HepG2 (cell line): ENCODE results near the gene DHRS13. TPM values are rescaled to one million over a fixed set of nuclear protein-coding genes. Genes with fewer than 3 reads are reported as not detected.

Experiments used
- ETV5 ChIP-seq: IDR thresholded peaks from 2 replicates; pipeline ENCODE4 v1.6.1; 2018; ENCODE audit warnings: missing biosample characterization, missing genetic modification reagents, inconsistent platforms, borderline replicate concordance
- MIER3 ChIP-seq: IDR thresholded peaks from 2 replicates; pipeline ENCODE4 v1.6.1; 2016; ENCODE audit warnings: missing compliant biosample characterization, borderline replicate concordance
- NRL ChIP-seq: sonication (generic); formaldehyde crosslinking; IDR thresholded peaks from 2 replicates; pipeline ENCODE4 v1.5.0; 2020; ENCODE audit warnings: missing genetic modification reagents, mild to moderate bottlenecking, moderate library complexity, borderline replicate concordance
- PHF20 ChIP-seq: sonication (generic); formaldehyde crosslinking; IDR thresholded peaks from 2 replicates; pipeline ENCODE4 v1.5.0; 2020; ENCODE audit warnings: mild to moderate bottlenecking, missing genetic modification reagents
- PRPF4 ChIP-seq: fragments of 200-400 bp; formaldehyde crosslinking; IDR thresholded peaks from 2 replicates; pipeline ENCODE4 v1.6.1; 2016; ENCODE audit warnings: low read length, low read depth; ENCODE audit not compliant: poor library complexity, severe bottlenecking
- SIN3A ChIP-seq: IDR thresholded peaks from 2 replicates; pipeline ENCODE4 v1.6.1; 2011; ENCODE audit warnings: low read depth, mild to moderate bottlenecking, control low read depth, low read length, borderline replicate concordance
- TCF7 ChIP-seq: sonication (generic); IDR thresholded peaks from 2 replicates; pipeline ENCODE4 v1.6.1; 2016; ENCODE audit warnings: antibody characterized with exemption, low read depth
- ZNF34 ChIP-seq: sonication (generic); formaldehyde crosslinking; IDR thresholded peaks from 2 replicates; pipeline ENCODE4 v1.4.0; 2020; ENCODE audit warnings: mild to moderate bottlenecking, missing genetic modification reagents, borderline replicate concordance
- ZNF614 ChIP-seq: IDR thresholded peaks from 2 replicates; pipeline ENCODE4 v1.6.1; 2018; ENCODE audit warnings: missing biosample characterization, missing genetic modification reagents, inconsistent platforms, borderline replicate concordance
- ZNF674 ChIP-seq: sonication (generic); formaldehyde crosslinking; IDR thresholded peaks from 2 replicates; pipeline ENCODE4 v1.5.0; 2020; ENCODE audit warnings: low read depth, mild to moderate bottlenecking, missing genetic modification reagents
- ZNF746 ChIP-seq: sonication (generic); formaldehyde crosslinking; IDR thresholded peaks from 2 replicates; pipeline ENCODE4 v1.8.0; 2022; ENCODE audit warnings: mild to moderate bottlenecking, missing genetic modification reagents
- ZNF761 ChIP-seq: sonication (generic); formaldehyde crosslinking; conservative IDR thresholded peaks from 2 replicates; pipeline ENCODE4 v1.4.0; 2020; ENCODE audit warnings: mild to moderate bottlenecking, missing genetic modification reagents
- polyA plus RNA-seq, 8 experiments: library from polyadenylated mRNA; depleted of rRNA in 3 of 8; stranded (reverse) in 7 of 8; unstranded in 1 of 8; fragments of >200 nt; fragmentation: Illumina TruSeq in 4 of 8; extraction: Trizol in 4 of 8; gene quantifications; 2 replicates each; pipeline versions ENCODE4 v1.2.1 to v1.2.3, GENCODE V29; 2011 to 2016; ENCODE audit warnings: low read depth in 4 of 8, missing spikeins in 1 of 8, mixed read lengths in 1 of 8; ENCODE audit not compliant: insufficient read depth in 1 of 8
- total RNA-seq, 5 experiments: library from RNA; depleted of rRNA; stranded (reverse); fragments of >200 nt; fragmentation: Illumina TruSeq; extraction: Trizol; gene quantifications; 2 replicates each; pipeline ENCODE4 v1.2.3, GENCODE V29; 2016; ENCODE audit warnings: low read depth in 1 of 5
- TF ChIP-seq, protein P1 (sequence below): sonication (generic); formaldehyde crosslinking; IDR thresholded peaks from 2 replicates; pipeline ENCODE4 v1.5.1; 2020; ENCODE audit warnings: missing genetic modification reagents, mild to moderate bottlenecking, borderline replicate concordance
- TF ChIP-seq, protein P2 (sequence below): sonication (generic); formaldehyde crosslinking; IDR thresholded peaks from 2 replicates; pipeline ENCODE4 v1.8.0; 2022; ENCODE audit warnings: missing genetic modification reagents, mild to moderate bottlenecking, borderline replicate concordance
- TF ChIP-seq, protein P3 (sequence below): sonication (generic); formaldehyde crosslinking; IDR thresholded peaks from 2 replicates; pipeline ENCODE4 v1.4.0; 2020; ENCODE audit warnings: missing genetic modification reagents
- TF ChIP-seq, protein P4 (sequence below): sonication (generic); formaldehyde crosslinking; conservative IDR thresholded peaks from 2 replicates; pipeline ENCODE4 v1.4.0; 2020; ENCODE audit warnings: missing genetic modification reagents
- TF ChIP-seq, protein P5 (sequence below): sonication (generic); formaldehyde crosslinking; IDR thresholded peaks from 2 replicates; pipeline ENCODE4 v1.4.0; 2020; ENCODE audit warnings: missing genetic modification reagents

Gene DHRS13
- total and polyA plus RNA-seq, 2 of the 13 experiments (the other 11 are each of a cell fraction or from before 2014, with no cell fraction given), result 11.8 to 12.6 TPM

DNA sequence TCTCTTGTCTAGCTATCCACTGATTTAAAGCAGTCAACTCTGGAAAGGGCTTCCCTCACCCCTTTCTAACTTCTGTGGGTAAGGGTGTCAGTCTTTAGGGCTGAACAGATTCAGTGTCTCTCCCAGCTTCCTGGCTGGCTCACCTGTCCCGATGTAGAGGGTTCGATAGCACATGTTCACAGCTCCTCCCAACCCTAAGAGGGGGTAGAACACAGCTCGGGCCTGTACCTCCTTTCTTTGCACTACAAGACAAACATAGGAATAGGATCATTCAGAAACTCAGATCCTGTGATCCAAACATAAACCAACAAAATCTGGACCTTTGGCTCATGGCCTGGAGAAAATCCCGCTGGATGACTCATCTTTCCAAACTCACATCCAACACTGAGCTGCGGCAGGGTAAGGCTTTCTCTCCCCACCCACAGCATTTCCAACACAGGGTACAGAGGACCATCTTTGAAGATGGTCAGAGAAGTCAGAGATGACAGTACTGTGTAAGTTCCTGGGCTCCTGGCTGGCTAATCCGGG lies 5.8 kb upstream of the DHRS13 start (continued):
- TF ChIP-seq, protein P1, sequence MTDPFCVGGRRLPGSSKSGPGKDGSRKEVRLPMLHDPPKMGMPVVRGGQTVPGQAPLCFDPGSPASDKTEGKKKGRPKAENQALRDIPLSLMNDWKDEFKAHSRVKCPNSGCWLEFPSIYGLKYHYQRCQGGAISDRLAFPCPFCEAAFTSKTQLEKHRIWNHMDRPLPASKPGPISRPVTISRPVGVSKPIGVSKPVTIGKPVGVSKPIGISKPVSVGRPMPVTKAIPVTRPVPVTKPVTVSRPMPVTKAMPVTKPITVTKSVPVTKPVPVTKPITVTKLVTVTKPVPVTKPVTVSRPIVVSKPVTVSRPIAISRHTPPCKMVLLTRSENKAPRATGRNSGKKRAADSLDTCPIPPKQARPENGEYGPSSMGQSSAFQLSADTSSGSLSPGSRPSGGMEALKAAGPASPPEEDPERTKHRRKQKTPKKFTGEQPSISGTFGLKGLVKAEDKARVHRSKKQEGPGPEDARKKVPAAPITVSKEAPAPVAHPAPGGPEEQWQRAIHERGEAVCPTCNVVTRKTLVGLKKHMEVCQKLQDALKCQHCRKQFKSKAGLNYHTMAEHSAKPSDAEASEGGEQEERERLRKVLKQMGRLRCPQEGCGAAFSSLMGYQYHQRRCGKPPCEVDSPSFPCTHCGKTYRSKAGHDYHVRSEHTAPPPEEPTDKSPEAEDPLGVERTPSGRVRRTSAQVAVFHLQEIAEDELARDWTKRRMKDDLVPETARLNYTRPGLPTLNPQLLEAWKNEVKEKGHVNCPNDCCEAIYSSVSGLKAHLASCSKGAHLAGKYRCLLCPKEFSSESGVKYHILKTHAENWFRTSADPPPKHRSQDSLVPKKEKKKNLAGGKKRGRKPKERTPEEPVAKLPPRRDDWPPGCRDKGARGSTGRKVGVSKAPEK (CRISPR knock-in tag), result no peak
- TF ChIP-seq ZNF614 (CRISPR knock-in tag) (0 out of 2 replicates have a peak, but pooled peaks have one; percentile 47), ETV5 (CRISPR knock-in tag) (peak; percentile 39; the same call in 1 of the 2 replicates), MIER3 (CRISPR knock-in tag) (no peak), NRL (no peak), ZNF746 (no peak), PHF20 (CRISPR knock-in tag) (no peak), ZNF674 (no peak), PRPF4 (no peak), ZNF34 (no peak), ZNF761 (CRISPR knock-in tag) (no peak), TCF7 (no peak), SIN3A (no peak)
- TF ChIP-seq, protein P2, sequence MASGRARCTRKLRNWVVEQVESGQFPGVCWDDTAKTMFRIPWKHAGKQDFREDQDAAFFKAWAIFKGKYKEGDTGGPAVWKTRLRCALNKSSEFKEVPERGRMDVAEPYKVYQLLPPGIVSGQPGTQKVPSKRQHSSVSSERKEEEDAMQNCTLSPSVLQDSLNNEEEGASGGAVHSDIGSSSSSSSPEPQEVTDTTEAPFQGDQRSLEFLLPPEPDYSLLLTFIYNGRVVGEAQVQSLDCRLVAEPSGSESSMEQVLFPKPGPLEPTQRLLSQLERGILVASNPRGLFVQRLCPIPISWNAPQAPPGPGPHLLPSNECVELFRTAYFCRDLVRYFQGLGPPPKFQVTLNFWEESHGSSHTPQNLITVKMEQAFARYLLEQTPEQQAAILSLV (CRISPR knock-in tag), result no peak
- TF ChIP-seq, protein P3, sequence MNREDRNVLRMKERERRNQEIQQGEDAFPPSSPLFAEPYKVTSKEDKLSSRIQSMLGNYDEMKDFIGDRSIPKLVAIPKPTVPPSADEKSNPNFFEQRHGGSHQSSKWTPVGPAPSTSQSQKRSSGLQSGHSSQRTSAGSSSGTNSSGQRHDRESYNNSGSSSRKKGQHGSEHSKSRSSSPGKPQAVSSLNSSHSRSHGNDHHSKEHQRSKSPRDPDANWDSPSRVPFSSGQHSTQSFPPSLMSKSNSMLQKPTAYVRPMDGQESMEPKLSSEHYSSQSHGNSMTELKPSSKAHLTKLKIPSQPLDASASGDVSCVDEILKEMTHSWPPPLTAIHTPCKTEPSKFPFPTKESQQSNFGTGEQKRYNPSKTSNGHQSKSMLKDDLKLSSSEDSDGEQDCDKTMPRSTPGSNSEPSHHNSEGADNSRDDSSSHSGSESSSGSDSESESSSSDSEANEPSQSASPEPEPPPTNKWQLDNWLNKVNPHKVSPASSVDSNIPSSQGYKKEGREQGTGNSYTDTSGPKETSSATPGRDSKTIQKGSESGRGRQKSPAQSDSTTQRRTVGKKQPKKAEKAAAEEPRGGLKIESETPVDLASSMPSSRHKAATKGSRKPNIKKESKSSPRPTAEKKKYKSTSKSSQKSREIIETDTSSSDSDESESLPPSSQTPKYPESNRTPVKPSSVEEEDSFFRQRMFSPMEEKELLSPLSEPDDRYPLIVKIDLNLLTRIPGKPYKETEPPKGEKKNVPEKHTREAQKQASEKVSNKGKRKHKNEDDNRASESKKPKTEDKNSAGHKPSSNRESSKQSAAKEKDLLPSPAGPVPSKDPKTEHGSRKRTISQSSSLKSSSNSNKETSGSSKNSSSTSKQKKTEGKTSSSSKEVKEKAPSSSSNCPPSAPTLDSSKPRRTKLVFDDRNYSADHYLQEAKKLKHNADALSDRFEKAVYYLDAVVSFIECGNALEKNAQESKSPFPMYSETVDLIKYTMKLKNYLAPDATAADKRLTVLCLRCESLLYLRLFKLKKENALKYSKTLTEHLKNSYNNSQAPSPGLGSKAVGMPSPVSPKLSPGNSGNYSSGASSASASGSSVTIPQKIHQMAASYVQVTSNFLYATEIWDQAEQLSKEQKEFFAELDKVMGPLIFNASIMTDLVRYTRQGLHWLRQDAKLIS (CRISPR knock-in tag), result no peak
- TF ChIP-seq, protein P4, sequence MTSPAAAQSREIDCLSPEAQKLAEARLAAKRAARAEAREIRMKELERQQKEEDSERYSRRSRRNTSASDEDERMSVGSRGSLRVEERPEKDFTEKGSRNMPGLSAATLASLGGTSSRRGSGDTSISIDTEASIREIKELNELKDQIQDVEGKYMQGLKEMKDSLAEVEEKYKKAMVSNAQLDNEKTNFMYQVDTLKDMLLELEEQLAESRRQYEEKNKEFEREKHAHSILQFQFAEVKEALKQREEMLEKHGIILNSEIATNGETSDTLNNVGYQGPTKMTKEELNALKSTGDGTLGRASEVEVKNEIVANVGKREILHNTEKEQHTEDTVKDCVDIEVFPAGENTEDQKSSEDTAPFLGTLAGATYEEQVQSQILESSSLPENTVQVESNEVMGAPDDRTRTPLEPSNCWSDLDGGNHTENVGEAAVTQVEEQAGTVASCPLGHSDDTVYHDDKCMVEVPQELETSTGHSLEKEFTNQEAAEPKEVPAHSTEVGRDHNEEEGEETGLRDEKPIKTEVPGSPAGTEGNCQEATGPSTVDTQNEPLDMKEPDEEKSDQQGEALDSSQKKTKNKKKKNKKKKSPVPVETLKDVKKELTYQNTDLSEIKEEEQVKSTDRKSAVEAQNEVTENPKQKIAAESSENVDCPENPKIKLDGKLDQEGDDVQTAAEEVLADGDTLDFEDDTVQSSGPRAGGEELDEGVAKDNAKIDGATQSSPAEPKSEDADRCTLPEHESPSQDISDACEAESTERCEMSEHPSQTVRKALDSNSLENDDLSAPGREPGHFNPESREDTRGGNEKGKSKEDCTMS (CRISPR knock-in tag), result no peak
- TF ChIP-seq, protein P5, sequence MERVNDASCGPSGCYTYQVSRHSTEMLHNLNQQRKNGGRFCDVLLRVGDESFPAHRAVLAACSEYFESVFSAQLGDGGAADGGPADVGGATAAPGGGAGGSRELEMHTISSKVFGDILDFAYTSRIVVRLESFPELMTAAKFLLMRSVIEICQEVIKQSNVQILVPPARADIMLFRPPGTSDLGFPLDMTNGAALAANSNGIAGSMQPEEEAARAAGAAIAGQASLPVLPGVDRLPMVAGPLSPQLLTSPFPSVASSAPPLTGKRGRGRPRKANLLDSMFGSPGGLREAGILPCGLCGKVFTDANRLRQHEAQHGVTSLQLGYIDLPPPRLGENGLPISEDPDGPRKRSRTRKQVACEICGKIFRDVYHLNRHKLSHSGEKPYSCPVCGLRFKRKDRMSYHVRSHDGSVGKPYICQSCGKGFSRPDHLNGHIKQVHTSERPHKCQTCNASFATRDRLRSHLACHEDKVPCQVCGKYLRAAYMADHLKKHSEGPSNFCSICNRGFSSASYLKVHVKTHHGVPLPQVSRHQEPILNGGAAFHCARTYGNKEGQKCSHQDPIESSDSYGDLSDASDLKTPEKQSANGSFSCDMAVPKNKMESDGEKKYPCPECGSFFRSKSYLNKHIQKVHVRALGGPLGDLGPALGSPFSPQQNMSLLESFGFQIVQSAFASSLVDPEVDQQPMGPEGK (CRISPR knock-in tag), result no peak
